GM23248 (cell line): Measurements from ENCODE around the gene ARSI. TPM values are rescaled to one million over a fixed set of nuclear protein-coding genes. Genes with fewer than 3 reads are reported as not detected.

Source experiments
- DNase-seq: peaks from one replicate; pipeline ENCODE4 v3.0.0-alpha.2; 2015
- H2AFZ ChIP-seq: fragments of 200-600 bp; sonication (generic); 2 replicates; pipeline ENCODE4 v1.6.1; 2016; ENCODE audit warnings: antibody characterized with exemption
- H3F3A ChIP-seq: fragments of 200-600 bp; sonication (generic); 2 replicates; pipeline ENCODE4 v1.6.1; 2016; ENCODE audit warnings: mild to moderate bottlenecking, antibody characterized with exemption, mixed run types; ENCODE audit not compliant: insufficient read depth
- H3K27ac ChIP-seq: fragments of 200-600 bp; sonication (generic); 2 replicates; pipeline ENCODE4 v1.5.1; 2016; ENCODE audit warnings: mild to moderate bottlenecking
- H3K27me3 ChIP-seq: fragments of 200-600 bp; sonication (generic); replicated peaks from 2 replicates; pipeline ENCODE4 v1.6.1; 2016; ENCODE audit warnings: mild to moderate bottlenecking; ENCODE audit not compliant: insufficient read depth
- H3K36me3 ChIP-seq: fragments of 200-600 bp; sonication (generic); 2 replicates; pipeline ENCODE4 v1.6.1; 2016; ENCODE audit warnings: low read depth, mild to moderate bottlenecking
- H3K4me1 ChIP-seq: fragments of 200-600 bp; sonication (generic); 2 replicates; pipeline ENCODE4 v1.6.1; 2016; ENCODE audit warnings: mild to moderate bottlenecking; ENCODE audit not compliant: insufficient read depth
- H3K4me2 ChIP-seq: fragments of 200-600 bp; sonication (generic); one replicate; pipeline ENCODE4 v1.6.1; 2016; ENCODE audit warnings: mild to moderate bottlenecking; ENCODE audit not compliant: unreplicated experiment
- H3K4me3 ChIP-seq: fragments of 200-600 bp; sonication (generic); 2 replicates; pipeline ENCODE4 v1.5.1; 2016; ENCODE audit warnings: mild to moderate bottlenecking
- H3K79me2 ChIP-seq: fragments of 200-600 bp; sonication (generic); 2 replicates; pipeline ENCODE4 v1.6.1; 2016; ENCODE audit warnings: mild to moderate bottlenecking; ENCODE audit not compliant: insufficient read depth
- H3K9ac ChIP-seq: fragments of 200-600 bp; sonication (generic); 2 replicates; pipeline ENCODE4 v1.6.1; 2016; ENCODE audit warnings: mild to moderate bottlenecking
- H3K9me2 ChIP-seq: fragments of 200-600 bp; sonication (generic); 2 replicates; pipeline ENCODE4 v1.6.1; 2016; ENCODE audit warnings: mixed run types, mild to moderate bottlenecking, moderate library complexity; ENCODE audit not compliant: insufficient read depth
- H3K9me3 ChIP-seq: fragments of 200-600 bp; sonication (generic); one replicate; pipeline ENCODE4 v1.6.1; 2017; ENCODE audit warnings: low read depth
- H4K20me1 ChIP-seq: fragments of 200-600 bp; sonication (generic); 2 replicates; pipeline ENCODE4 v1.6.0; 2016; ENCODE audit not compliant: insufficient read depth
- EZH2 ChIP-seq: fragments of 200-600 bp; sonication (generic); IDR thresholded peaks from 2 replicates; pipeline ENCODE4 v1.6.1; 2018; ENCODE audit warnings: antibody characterized with exemption, mild to moderate bottlenecking; ENCODE audit not compliant: insufficient read depth, poor library complexity, severe bottlenecking
- EZH2phosphoT487 ChIP-seq: fragments of 200-600 bp; sonication (generic); IDR thresholded peaks from 2 replicates; pipeline ENCODE4 v1.6.1; 2018; ENCODE audit warnings: antibody characterized with exemption, moderate library complexity, mild to moderate bottlenecking, low read depth; ENCODE audit not compliant: insufficient read depth
- WGBS, 2 experiments: methylation state at CpG; one replicate each; pipeline ENCODE4 v1.1.6; 2015 to 2017; ENCODE audit warnings: low lambda C conversion rate in 2 of 2, low coverage in 1 of 2; ENCODE audit errors: missing lambda C conversion rate in 2 of 2; 5-methylcytosine and 5-hydroxymethylcytosine counted together
- in situ Hi-C: fragments of 300-500 bp; cut with MboI; formaldehyde crosslinking; loops from 2 replicates; pipeline ENCODE4 v1.15.0; 2020
- polyA plus RNA-seq: library from polyadenylated mRNA; unstranded; fragments of >200 nt; fragmentation: Nextera tagmentation; extraction: Ambion mirVana; gene quantifications from 2 replicates; pipeline ENCODE4 v1.2.1, GENCODE V29; 2016
- total RNA-seq: library from RNA; depleted of rRNA; stranded (reverse); fragments of >200 nt; shearing (Covaris generic); gene quantifications from 2 replicates; pipeline ENCODE4 v1.2.3, GENCODE V29; 2014

Gene ARSI
- total and polyA plus RNA-seq, 2 experiments from 2014 or later: 1.0 to 4.3 TPM

DNA sequence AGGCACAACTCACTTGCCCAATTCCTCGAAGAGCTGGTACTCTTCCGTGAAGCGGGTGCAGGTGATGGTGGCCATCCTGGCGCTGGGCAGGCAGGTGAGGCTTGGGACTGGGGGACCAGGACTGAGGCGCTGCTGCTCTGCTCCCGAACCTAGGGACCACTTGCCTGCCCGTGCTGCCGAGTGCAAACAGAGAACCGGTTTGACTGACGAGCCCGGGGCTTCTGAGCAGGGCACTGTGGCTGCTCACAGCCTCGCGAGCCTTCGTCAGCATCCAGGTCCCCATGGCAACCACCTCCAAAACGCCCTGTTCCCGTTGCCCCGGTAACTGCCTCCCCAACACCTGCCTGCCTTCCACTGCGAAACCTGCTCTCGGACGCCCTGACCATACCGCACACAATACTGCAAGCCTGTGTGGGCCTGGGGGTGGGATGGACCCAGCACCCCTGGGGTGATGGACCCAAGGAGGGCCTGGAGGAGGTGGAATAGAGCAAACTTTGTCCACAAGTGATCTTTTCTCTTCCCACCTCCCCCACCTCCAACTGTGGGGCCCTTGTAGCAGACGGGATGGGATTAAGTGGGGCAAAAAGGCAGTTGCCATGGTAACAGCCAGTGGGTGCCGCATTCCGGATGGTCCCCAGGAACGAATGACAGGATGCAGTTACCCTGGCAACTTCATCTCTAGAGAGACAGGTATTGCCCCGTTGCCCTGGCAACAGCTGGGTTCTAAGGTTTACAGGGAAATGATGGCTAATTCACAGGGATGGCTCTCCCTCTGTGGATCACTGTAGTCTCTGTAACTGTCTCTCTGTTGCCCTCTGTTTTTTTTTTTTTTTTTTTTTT, 12.9 kb downstream of the ARSI start, which contains the start of gene CAMK2A:
CAMK2A (minus strand) TSS at position 223 of the 840 bp plus-strand sequence; CDS start at position 75, 148 bp downstream.
- Histone ChIP-seq H4K20me1 (no peaks in the 10 kb centered on the region), H3K36me3 (no peaks in the 10 kb centered on the region), H3K79me2 (no peaks in the 10 kb centered on the region), H3K9me3 (no peaks in the 10 kb centered on the region), H3K27me3 (no peaks in the 10 kb centered on the region), H3K9ac (no peak within 1 kb of the TSS), H3K4me2 (no peak within 1 kb of the TSS), H3K9me2 (no peaks in the 10 kb centered on the region), H3K27ac (no peak within 1 kb of the TSS), H3K4me3 (no peak within 1 kb of the TSS), H3K4me1 (peaks cover 16% of the 10 kb centered on the region), H3F3A (peaks cover 6% of the 10 kb centered on the region; the same call in 1 of the 2 replicates), H2AFZ (no peak within 1 kb of the TSS)
- no peak for DNase-seq
- in situ Hi-C loops: no loop called here
- WGBS, 2 experiments: 56 to 67% methylated on average over 25 to 26 of the region's 26 CpGs
- TF ChIP-seq EZH2 (no peak), EZH2phosphoT487 (no peak)

DNA sequence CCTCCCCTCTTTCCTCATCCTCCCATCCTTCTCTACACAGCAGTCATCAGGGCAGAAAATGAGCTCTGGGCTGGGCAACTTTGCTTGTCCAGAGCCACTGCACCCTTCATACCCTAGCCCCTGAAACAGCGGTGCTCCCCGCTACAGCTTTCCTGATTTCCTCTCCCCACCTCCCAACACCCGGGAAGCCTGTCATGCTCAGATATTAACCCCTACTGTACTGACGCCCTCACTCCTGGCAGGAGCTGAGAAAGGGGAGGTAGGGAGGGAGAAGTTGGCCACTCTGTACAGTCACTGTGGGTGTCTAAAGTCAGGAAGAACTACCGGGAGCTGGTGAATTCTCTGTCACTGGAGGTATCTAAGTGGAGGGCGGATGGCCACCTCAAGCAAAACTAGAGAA, 13.9 kb downstream of the ARSI start:
- Histone ChIP-seq H3K9me2 (no peaks in the 10 kb centered on the region), H3K9ac (no peak overlapping the region), H3K4me3 (no peak overlapping the region), H4K20me1 (no peaks in the 10 kb centered on the region), H3K4me2 (no peak overlapping the region), H3K27ac (no peak overlapping the region), H3K4me1 (peaks cover 16% of the 10 kb centered on the region), H2AFZ (no peak overlapping the region), H3K27me3 (no peaks in the 10 kb centered on the region), H3K79me2 (no peaks in the 10 kb centered on the region), H3K36me3 (no peaks in the 10 kb centered on the region), H3F3A (peaks cover 6% of the 10 kb centered on the region; the same call in 1 of the 2 replicates), H3K9me3 (no peaks in the 10 kb centered on the region)
- 75 to 80% methylated on average over 6 of the region's 6 CpGs for WGBS, 2 experiments
- TF ChIP-seq EZH2 (no peak), EZH2phosphoT487 (no peak)
- in situ Hi-C loops: no loop called here
- no peak for DNase-seq

DNA sequence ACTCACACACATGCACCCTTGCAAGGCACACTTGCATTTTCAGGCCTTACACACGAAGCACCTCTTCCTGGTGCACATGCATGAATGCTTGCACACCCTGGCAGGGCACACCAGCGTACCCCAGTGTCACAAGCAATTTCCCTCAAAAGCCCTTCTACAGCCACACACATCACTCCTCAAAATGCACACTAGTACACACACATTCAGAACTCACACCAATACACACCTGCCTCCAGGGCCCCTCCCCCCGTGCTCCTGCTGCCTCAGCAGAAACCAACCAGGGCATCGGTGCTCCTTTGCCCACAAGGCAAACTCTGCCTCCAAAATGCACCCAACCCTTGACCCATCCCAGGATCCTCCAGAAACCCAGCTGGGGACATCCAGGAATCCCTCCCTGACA, 14.3 kb downstream of the ARSI start:
- Histone ChIP-seq H3K4me3 (no peak overlapping the region), H3K9me3 (no peaks in the 10 kb centered on the region), H2AFZ (no peak overlapping the region), H3K9me2 (no peaks in the 10 kb centered on the region), H3K4me2 (no peak overlapping the region), H3F3A (peaks cover 6% of the 10 kb centered on the region; the same call in 1 of the 2 replicates), H3K36me3 (no peaks in the 10 kb centered on the region), H3K79me2 (no peaks in the 10 kb centered on the region), H3K27me3 (no peaks in the 10 kb centered on the region), H3K4me1 (peaks cover 16% of the 10 kb centered on the region), H3K27ac (no peak overlapping the region), H4K20me1 (no peaks in the 10 kb centered on the region), H3K9ac (no peak overlapping the region)
- in situ Hi-C loops: no loop called here
- no peak for TF ChIP-seq EZH2phosphoT487
- TF ChIP-seq EZH2: no peak
- no peak for DNase-seq
- 83 to 86% methylated on average over 4 of the region's 4 CpGs for WGBS, 2 experiments

DNA sequence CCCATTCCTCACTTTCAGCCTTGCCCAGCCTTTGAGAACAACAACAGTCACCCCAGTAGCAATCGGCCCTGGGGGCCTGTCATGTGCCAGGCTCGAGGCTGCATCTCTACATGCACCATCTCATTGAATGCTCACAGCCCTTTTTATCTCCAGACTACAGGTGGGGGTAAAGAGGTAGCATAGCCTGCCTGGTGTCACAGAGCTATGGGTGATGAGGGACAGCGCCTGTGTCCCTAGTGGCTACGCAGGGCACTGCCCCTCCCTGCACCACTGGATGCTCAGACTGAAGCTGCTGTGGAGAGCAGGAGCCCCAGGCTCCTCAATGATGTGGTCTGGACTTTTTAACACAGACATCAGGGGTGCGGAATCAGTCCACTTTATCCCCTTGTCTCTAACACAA, 15.9 kb downstream of the ARSI start:
- Histone ChIP-seq H3K27ac (no peak overlapping the region), H3K4me3 (no peak overlapping the region), H3K4me1 (peaks cover 16% of the 10 kb centered on the region), H3K27me3 (no peaks in the 10 kb centered on the region), H3K9me3 (no peaks in the 10 kb centered on the region), H4K20me1 (no peaks in the 10 kb centered on the region), H3K9me2 (no peaks in the 10 kb centered on the region), H3K4me2 (no peak overlapping the region), H3K79me2 (no peaks in the 10 kb centered on the region), H2AFZ (no peak overlapping the region), H3K36me3 (no peaks in the 10 kb centered on the region), H3F3A (peaks cover 6% of the 10 kb centered on the region; the same call in 1 of the 2 replicates), H3K9ac (no peak overlapping the region)
- 81 to 84% methylated on average over 5 of the region's 5 CpGs for WGBS, 2 experiments
- no peak for DNase-seq
- no peak for TF ChIP-seq EZH2
- TF ChIP-seq EZH2phosphoT487: no peak
- in situ Hi-C loops: no loop called here
